Measurements from ENCODE around the gene RNPC3. TPM values are rescaled to one million over a fixed set of nuclear protein-coding genes. Genes with fewer than 3 reads are reported as not detected.

The RNPC3 gene, protein sequence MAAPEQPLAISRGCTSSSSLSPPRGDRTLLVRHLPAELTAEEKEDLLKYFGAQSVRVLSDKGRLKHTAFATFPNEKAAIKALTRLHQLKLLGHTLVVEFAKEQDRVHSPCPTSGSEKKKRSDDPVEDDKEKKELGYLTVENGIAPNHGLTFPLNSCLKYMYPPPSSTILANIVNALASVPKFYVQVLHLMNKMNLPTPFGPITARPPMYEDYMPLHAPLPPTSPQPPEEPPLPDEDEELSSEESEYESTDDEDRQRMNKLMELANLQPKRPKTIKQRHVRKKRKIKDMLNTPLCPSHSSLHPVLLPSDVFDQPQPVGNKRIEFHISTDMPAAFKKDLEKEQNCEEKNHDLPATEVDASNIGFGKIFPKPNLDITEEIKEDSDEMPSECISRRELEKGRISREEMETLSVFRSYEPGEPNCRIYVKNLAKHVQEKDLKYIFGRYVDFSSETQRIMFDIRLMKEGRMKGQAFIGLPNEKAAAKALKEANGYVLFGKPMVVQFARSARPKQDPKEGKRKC
- total RNA-seq = 9.9 to 17.6 TPM (median 10.6 TPM) in 3 replicates
- long read RNA-seq, partial matches to known transcripts = 1 of 2 reads
- long read RNA-seq, other reads (novel, unspliced or antisense) = 1 of 2 reads

DNA sequence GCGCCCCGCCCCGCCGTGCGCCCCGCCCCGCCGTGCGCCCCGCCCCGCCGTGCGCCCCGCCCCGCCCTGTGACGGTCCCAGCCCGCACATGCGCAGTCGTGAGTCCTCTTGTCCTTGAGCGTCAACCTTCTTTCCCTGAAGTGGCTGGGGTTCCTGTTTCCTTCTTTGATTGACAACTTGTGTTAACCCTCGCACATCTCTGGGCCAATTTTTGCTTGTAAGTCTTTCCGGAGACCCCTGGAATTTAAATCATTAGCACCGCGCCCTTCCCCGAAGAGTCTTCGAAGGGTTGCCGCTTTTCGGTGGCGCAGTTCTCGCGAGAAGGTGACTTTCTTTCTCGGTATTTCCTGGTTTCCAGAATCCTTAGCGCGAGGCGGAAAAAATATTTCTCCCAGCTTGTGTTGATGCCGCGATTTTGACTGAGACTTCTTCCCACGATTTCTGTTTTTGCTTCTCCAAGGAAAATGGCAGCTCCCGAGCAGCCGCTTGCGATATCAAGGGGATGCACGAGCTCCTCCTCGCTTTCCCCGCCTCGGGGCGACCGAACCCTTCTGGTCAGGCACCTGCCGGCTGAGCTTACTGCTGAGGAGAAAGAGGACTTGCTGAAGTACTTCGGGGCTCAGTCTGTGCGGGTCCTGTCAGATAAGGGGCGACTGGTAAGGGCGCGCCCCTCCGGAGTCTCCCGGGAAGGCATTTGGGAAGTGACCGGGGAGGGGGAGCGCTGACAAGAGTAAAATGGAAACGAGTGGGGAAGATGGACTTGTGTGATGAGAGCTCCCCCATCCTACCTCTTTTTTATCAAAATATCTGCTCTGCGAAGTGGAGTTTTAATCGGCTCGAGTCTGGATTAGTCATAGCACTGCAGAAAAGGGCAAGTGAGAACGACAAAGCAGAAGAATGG, at the start of gene RNPC3:
Gene RNPC3 (plus strand): TSS at position 93 of the 901 bp plus-strand sequence. CDS start 372 bp downstream, at position 465.
- H3K27me3 Mint-ChIP-seq (ENCODE audit: low read depth) = no peaks in the 10 kb centered on the region
- peak within 1 kb of the TSS; percentile 99 for H3K27ac Mint-ChIP-seq (ENCODE audit: unreplicated experiment)
- peaks cover 11% of the 10 kb centered on the region for H3K36me3 Mint-ChIP-seq (ENCODE audit: low read depth)
- H3K4me3 Mint-ChIP-seq (ENCODE audit: unreplicated experiment) = peak within 1 kb of the TSS; percentile 99
- peak; percentile 89 for DNase-seq (ENCODE audit: low spot score)
- TF ChIP-seq, protein P1, sequence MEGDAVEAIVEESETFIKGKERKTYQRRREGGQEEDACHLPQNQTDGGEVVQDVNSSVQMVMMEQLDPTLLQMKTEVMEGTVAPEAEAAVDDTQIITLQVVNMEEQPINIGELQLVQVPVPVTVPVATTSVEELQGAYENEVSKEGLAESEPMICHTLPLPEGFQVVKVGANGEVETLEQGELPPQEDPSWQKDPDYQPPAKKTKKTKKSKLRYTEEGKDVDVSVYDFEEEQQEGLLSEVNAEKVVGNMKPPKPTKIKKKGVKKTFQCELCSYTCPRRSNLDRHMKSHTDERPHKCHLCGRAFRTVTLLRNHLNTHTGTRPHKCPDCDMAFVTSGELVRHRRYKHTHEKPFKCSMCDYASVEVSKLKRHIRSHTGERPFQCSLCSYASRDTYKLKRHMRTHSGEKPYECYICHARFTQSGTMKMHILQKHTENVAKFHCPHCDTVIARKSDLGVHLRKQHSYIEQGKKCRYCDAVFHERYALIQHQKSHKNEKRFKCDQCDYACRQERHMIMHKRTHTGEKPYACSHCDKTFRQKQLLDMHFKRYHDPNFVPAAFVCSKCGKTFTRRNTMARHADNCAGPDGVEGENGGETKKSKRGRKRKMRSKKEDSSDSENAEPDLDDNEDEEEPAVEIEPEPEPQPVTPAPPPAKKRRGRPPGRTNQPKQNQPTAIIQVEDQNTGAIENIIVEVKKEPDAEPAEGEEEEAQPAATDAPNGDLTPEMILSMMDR (IDR thresholded peaks at IDR 0.05) = peak; percentile 54
- H3K9me3 Mint-ChIP-seq (ENCODE audit: low read depth) = no peaks in the 10 kb centered on the region
- peaks cover 38% of the 10 kb centered on the region for H3K4me1 Mint-ChIP-seq (ENCODE audit: low read depth)

DNA sequence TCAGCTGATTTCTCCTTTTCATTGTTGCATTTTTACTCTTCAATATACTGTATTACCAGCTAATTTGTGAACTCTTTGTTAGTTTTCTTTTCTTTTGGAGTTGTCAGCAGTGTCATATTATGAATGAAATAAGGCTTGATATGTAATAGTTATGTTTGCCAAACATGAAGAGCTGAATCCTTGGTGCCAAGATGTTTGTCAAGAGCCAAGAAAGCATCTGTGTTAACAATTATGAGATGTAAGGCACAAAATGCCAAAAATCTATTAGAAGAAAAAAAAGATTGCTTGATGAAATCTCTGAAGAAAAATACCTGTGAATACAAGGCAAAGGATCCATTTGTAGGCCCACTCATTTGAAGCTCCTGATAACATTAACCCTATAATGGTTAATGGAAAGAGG, 48.4 kb upstream of the RNPC3 start:
- no peak for DNase-seq (ENCODE audit: low spot score)
- Mint-ChIP-seq H3K36me3 (ENCODE audit: low read depth) (no peaks in the 10 kb centered on the region), H3K9me3 (ENCODE audit: low read depth) (peaks cover 5% of the 10 kb centered on the region), H3K27ac (ENCODE audit: unreplicated experiment) (no peak overlapping the region), H3K27me3 (ENCODE audit: low read depth) (no peaks in the 10 kb centered on the region), H3K4me3 (ENCODE audit: unreplicated experiment) (no peak overlapping the region), H3K4me1 (ENCODE audit: low read depth) (no peaks in the 10 kb centered on the region)
- TF ChIP-seq, protein P1 (IDR thresholded peaks at IDR 0.05) = no peak

DNA sequence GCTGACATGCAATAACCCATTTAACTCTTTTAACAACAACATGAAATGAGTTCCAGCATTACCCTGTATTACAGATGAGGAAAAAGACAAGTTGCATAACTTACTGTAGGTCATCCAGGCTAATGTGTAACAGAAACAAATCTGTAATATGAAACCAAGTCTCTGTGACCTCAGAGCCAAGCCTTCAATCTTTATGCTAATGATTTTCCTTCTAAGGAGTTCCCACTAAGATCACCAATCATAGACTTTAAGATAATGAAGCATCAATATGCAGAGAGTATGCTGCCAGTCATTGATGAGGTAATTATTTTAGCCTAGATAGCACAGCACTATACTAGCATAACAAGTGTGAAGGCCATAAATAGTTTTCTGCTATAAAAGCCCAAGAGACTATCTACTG, 35.6 kb upstream of the RNPC3 start:
- TF ChIP-seq, protein P1 (IDR thresholded peaks at IDR 0.05) = no peak
- Mint-ChIP-seq H3K27ac (ENCODE audit: unreplicated experiment) (no peak overlapping the region), H3K27me3 (ENCODE audit: low read depth) (no peaks in the 10 kb centered on the region), H3K9me3 (ENCODE audit: low read depth) (peaks cover 4% of the 10 kb centered on the region), H3K4me3 (ENCODE audit: unreplicated experiment) (no peak overlapping the region), H3K4me1 (ENCODE audit: low read depth) (peaks cover 5% of the 10 kb centered on the region), H3K36me3 (ENCODE audit: low read depth) (peaks cover 3% of the 10 kb centered on the region)
- DNase-seq (ENCODE audit: low spot score) = no peak

DNA sequence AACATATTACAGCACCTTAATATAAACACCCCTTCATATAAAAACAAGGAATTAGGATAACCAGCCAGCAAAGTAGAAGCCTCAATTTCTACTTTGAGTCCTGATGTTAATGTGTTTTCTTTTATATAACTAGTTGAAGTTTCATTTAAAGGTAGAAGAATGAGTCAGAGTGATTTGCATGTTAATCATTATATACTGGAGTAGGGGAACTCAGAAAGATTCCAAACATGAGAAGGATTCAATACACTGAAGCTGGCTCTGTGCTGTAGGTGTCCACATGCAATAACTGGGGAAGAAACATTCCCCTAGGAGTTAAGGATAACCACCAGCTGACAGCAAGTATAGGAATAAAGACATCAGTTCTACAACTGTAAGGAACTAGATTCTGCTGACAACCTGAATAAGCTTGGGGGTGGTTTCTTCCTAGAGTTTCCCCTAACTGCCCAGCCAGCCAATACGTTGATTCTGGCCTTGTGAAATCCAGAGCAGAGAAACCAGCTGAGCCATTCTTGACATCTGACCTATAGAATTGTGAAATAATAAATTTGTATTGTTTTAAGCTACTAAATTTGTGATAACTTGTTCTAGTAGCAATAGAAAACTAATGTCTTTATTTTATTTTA, 33.4 kb upstream of the RNPC3 start:
- Mint-ChIP-seq H3K27me3 (ENCODE audit: low read depth) (no peaks in the 10 kb centered on the region), H3K27ac (ENCODE audit: unreplicated experiment) (no peak overlapping the region), H3K9me3 (ENCODE audit: low read depth) (peaks cover 8% of the 10 kb centered on the region), H3K36me3 (ENCODE audit: low read depth) (peaks cover 2% of the 10 kb centered on the region), H3K4me3 (ENCODE audit: unreplicated experiment) (no peak overlapping the region), H3K4me1 (ENCODE audit: low read depth) (peaks cover 18% of the 10 kb centered on the region)
- DNase-seq (ENCODE audit: low spot score) = no peak
- TF ChIP-seq, protein P1 (IDR thresholded peaks at IDR 0.05) = no peak

Measured in chondrocyte (in vitro differentiated cells).